Gastroesophageal sphincter (tissue), 4 donors: ENCODE data around the gene ACACB. TPM values are rescaled to one million over a fixed set of nuclear protein-coding genes. Genes with fewer than 3 reads are reported as not detected.

Source experiments
- ATAC-seq: fragments of 150-250 bp; one replicate; pipeline ENCODE4 v1.9.1; 2016; ENCODE audit warnings: mild to moderate bottlenecking, moderate library complexity
- H3K27ac ChIP-seq, 4 donors: fragments of 200-600 bp; sonication (generic) in 3 of 4; 1 replicate in 3 of 4; 2 replicates in 1 of 4; pipeline ENCODE4 v1.5.1; 2016 to 2019
- H3K27me3 ChIP-seq: fragments of 200-600 bp; sonication (generic); one replicate; pipeline ENCODE4 v1.5.1; 2019
- H3K36me3 ChIP-seq, 2 donors: fragments of 200-600 bp; sonication (generic); one replicate each; pipeline ENCODE4 v1.5.1; 2019; ENCODE audit warnings: control low read depth in 1 of 2
- H3K4me1 ChIP-seq, 3 donors: fragments of 200-600 bp; sonication (generic); 1 replicate in 2 of 3; 2 replicates in 1 of 3; pipeline ENCODE4 v1.5.1; 2016 to 2019; ENCODE audit warnings: control low read depth in 2 of 3
- H3K4me3 ChIP-seq, 2 donors: fragments of 200-600 bp; sonication (generic); one replicate each; pipeline ENCODE4 v1.5.1; 2019; ENCODE audit warnings: mild to moderate bottlenecking in 1 of 2, moderate library complexity in 1 of 2
- H3K9me3 ChIP-seq, 3 donors: fragments of 200-600 bp; sonication (generic); one replicate each; pipeline ENCODE4 v1.5.1; 2017 to 2019; ENCODE audit warnings: control low read depth in 2 of 3
- CTCF ChIP-seq, 4 experiments: fragments of 200-600 bp in 2 of 4; fragments of 450-650 bp in 2 of 4; sonication (generic) in 1 of 4; IDR thresholded peaks; one replicate each; pipeline ENCODE4 v1.5.1; 2017 to 2019; ENCODE audit warnings: antibody characterized with exemption in 4 of 4, mild to moderate bottlenecking in 2 of 4, moderate library complexity in 2 of 4
- EP300 ChIP-seq: sonication (generic); formaldehyde crosslinking; IDR thresholded peaks from one replicate; pipeline ENCODE4 v1.6.1; 2017; ENCODE audit warnings: antibody characterized with exemption, mild to moderate bottlenecking
- POLR2A ChIP-seq, 2 donors: fragments of 450-650 bp; IDR thresholded peaks; one replicate each; pipeline ENCODE4 v1.6.1; 2017; ENCODE audit warnings: antibody characterized with exemption in 2 of 2, mild to moderate bottlenecking in 2 of 2, moderate library complexity in 1 of 2
- POLR2AphosphoS5 ChIP-seq: sonication (generic); formaldehyde crosslinking; IDR thresholded peaks from one replicate; pipeline ENCODE4 v1.6.1; 2017; ENCODE audit warnings: antibody characterized with exemption
- WGBS, 2 donors: methylation state at CpG; one replicate each; pipeline ENCODE4 v1.1.5; 2018; ENCODE audit warnings: low coverage in 1 of 2; 5-methylcytosine and 5-hydroxymethylcytosine counted together
- total RNA-seq, 4 donors: library from RNA; depleted of rRNA; stranded (reverse); fragments of >200 nt; gene quantifications; one replicate each; pipeline ENCODE4 v1.1.0, GENCODE V29; 2016

ACACB gene
- total RNA-seq, 4 donors from 2014 or later, result 49.4 to 230 (median 138) TPM

DNA sequence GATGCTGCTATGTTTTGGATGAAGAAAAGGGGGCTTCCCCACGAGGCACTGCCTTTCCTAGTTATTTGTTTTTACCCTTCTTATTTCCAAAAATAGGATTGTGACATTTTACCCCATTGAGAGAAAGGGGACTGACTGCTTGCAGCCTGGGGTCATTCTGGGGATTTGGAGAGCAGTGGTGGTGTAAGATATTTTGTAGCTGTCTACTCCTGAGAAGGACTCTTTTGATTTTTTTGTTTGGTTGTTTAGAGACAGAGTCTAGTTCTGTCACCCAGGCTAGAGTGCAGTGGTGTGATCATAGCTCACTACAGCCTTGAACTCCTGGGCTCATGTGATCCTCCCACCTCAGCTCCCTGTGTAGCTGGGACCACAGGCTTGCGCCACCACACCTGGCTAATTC, 113.8 kb downstream of the ACACB start:
- H3K27ac ChIP-seq, result no peak overlapping the region
- H3K4me1 ChIP-seq, result no peaks in the 10 kb centered on the region
- H3K4me3 ChIP-seq, result no peak overlapping the region
- no peak for ATAC-seq
- TF ChIP-seq EP300 (no peak), CTCF (IDR thresholded peaks at IDR 0.05) (no peak), POLR2AphosphoS5 (no peak), POLR2A (IDR thresholded peaks at IDR 0.05) (no peak)
- H3K27me3 ChIP-seq, result no peaks in the 10 kb centered on the region
- 68 to 81% methylated on average over 2 of the region's 2 CpGs for WGBS, 2 donors
- H3K36me3 ChIP-seq, result peaks cover 0 to 100% of the 10 kb centered on the region in 2 donors
- no peaks in the 10 kb centered on the region for H3K9me3 ChIP-seq

- H3K9me3 ChIP-seq, result no peaks in the 10 kb centered on the region
- H3K27ac ChIP-seq, result no peak overlapping the region
- no peak overlapping the region for H3K4me3 ChIP-seq
- peaks cover 0 to 100% of the 10 kb centered on the region in 2 donors for H3K36me3 ChIP-seq
- H3K4me1 ChIP-seq, result no peaks in the 10 kb centered on the region
- ATAC-seq, result no peak
- no peak for TF ChIP-seq POLR2A (IDR thresholded peaks at IDR 0.05)
- no peak for TF ChIP-seq CTCF (IDR thresholded peaks at IDR 0.05)
- TF ChIP-seq EP300, result no peak
- no peak for TF ChIP-seq POLR2AphosphoS5
- 51 to 100% methylated on average over 2 of the region's 7 CpGs for WGBS, 2 donors
- no peaks in the 10 kb centered on the region for H3K27me3 ChIP-seq
Observed at GRCh38 chr12:109232731-109233130, 116.3 kb downstream of the ACACB start.

DNA sequence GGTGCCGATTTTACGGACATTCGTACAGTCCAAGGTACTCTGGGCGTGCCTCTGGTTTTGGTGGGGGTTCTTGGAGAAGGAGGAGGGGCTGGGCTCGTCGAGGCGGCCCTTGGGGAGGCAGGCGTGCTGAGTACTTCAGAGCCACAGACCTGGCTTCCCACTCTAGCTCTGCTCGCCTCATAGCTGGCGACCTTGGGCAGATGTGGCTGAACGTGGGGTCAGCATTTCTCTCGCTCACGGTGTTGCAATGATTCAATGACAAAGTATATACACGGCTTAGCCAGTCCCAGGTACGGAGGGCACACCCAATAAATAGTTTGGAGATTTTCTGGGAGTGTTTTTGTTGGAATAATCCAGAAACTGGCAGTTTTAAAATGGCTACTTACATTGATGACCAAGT, 117.6 kb downstream of the ACACB start:
- 77% methylated on average over 3 of the region's 15 CpGs; no CpG with 5 or more reads in 1 of the 2 donors for WGBS, 2 donors
- no peak overlapping the region for H3K4me3 ChIP-seq
- no peaks in the 10 kb centered on the region for H3K27me3 ChIP-seq
- H3K4me1 ChIP-seq, result no peaks in the 10 kb centered on the region
- H3K27ac ChIP-seq, result no peak overlapping the region
- no peak for TF ChIP-seq POLR2A (IDR thresholded peaks at IDR 0.05)
- TF ChIP-seq CTCF (IDR thresholded peaks at IDR 0.05), result no peak
- TF ChIP-seq EP300, result no peak
- TF ChIP-seq POLR2AphosphoS5, result no peak
- no peaks in the 10 kb centered on the region for H3K9me3 ChIP-seq
- ATAC-seq, result no peak
- peaks cover 0 to 97% of the 10 kb centered on the region in 2 donors for H3K36me3 ChIP-seq

DNA sequence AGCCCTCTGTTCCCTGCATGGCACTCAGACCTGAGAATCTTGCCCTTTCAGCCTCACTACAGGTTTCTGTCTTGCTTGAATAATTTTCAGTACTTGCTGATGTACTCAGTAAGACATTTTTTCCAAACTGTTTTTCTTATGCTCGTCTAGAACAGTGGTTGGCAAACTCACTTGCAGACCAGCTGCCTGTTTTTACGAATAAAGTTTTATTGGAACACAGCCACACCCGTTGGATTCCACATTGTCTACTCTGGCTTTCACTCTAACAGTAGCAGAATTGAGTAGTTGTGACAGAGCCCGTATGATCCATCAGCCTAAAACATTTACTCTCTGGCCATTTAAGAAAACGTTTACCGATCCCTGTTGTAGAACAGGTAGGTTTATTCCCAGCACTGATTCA, 119.9 kb downstream of the ACACB start:
- H3K27me3 ChIP-seq, result no peaks in the 10 kb centered on the region
- no peak overlapping the region for H3K4me3 ChIP-seq
- no peak overlapping the region for H3K27ac ChIP-seq
- TF ChIP-seq POLR2AphosphoS5 (no peak), CTCF (IDR thresholded peaks at IDR 0.05) (no peak), EP300 (no peak), POLR2A (IDR thresholded peaks at IDR 0.05) (no peak)
- peaks cover 0 to 97% of the 10 kb centered on the region in 2 donors for H3K36me3 ChIP-seq
- H3K9me3 ChIP-seq, result no peaks in the 10 kb centered on the region
- 40 to 70% methylated on average over 5 to 6 of the region's 6 CpGs for WGBS, 2 donors
- H3K4me1 ChIP-seq, result no peaks in the 10 kb centered on the region
- ATAC-seq, result no peak

- Histone ChIP-seq H3K36me3 (peaks cover 0 to 97% of the 10 kb centered on the region in 2 donors), H3K4me3 (no peak overlapping the region)
Observed at GRCh38 chr12:109239179-109239578, 122.8 kb downstream of the ACACB start.

More at GRCh38 chr12:109239179-109239578, 122.8 kb downstream of the ACACB start:
- Histone ChIP-seq H3K27me3 (no peaks in the 10 kb centered on the region), H3K27ac (no peak overlapping the region), H3K4me1 (no peaks in the 10 kb centered on the region), H3K9me3 (no peaks in the 10 kb centered on the region)
- TF ChIP-seq POLR2AphosphoS5, result no peak
- TF ChIP-seq CTCF (IDR thresholded peaks at IDR 0.05), result no peak
- 68 to 92% methylated on average over 2 of the region's 4 CpGs for WGBS, 2 donors
- ATAC-seq, result no peak
